HG03066 (cell line): Measurements from ENCODE around the gene DCUN1D4.

Source experiments
- ATAC-seq: cut with Tn5 transposase; IDR thresholded peaks from one replicate; pipeline ENCODE4 v1.9.1; 2021; ENCODE audit warnings: low read depth; ENCODE audit not compliant: unreplicated experiment

Gene DCUN1D4

GRCh38 chr4:51958199-51958968 is 115.4 kb downstream of the DCUN1D4 start:
- no peak for ATAC-seq

GRCh38 chr4:51960486-51960885 is 117.5 kb downstream of the DCUN1D4 start:
- no peak for ATAC-seq

- ATAC-seq = no peak
Measured at GRCh38 chr4:51963841-51964517, 121.0 kb downstream of the DCUN1D4 start.

GRCh38 chr4:51965862-51966261 is 122.9 kb downstream of the DCUN1D4 start:
- ATAC-seq = no peak
